DOHH2 (cell line): Measurements from ENCODE around the gene TBC1D24.

Source experiments
- H3F3A ChIP-seq: fragments of 200-600 bp; sonication (generic), shearing (Covaris generic); 2 replicates; pipeline ENCODE4 v1.6.0; 2016; ENCODE audit warnings: antibody characterized with exemption, mild to moderate bottlenecking; ENCODE audit not compliant: control insufficient read depth, insufficient read depth
- H3K27ac ChIP-seq: fragments of 200-600 bp; sonication (generic); 2 replicates; pipeline ENCODE4 v1.5.1; 2014; ENCODE audit warnings: low read depth, mild to moderate bottlenecking, low read length, moderate library complexity
- H3K27me3 ChIP-seq: fragments of 200-600 bp; sonication (generic); 2 replicates; pipeline ENCODE4 v1.6.1; 2014; ENCODE audit warnings: mild to moderate bottlenecking, low read length, mixed read lengths; ENCODE audit not compliant: control insufficient read depth
- H3K36me3 ChIP-seq: fragments of 200-600 bp; sonication (generic); 2 replicates; pipeline ENCODE4 v1.6.1; 2014; ENCODE audit warnings: mild to moderate bottlenecking, low read length, moderate library complexity, mixed read lengths; ENCODE audit not compliant: control insufficient read depth
- H3K4me1 ChIP-seq: fragments of 200-600 bp; sonication (generic); 2 replicates; pipeline ENCODE4 v1.6.1; 2014; ENCODE audit warnings: mild to moderate bottlenecking, low read length, mixed read lengths; ENCODE audit not compliant: control insufficient read depth
- H3K4me2 ChIP-seq: fragments of 200-600 bp; sonication (generic); 2 replicates; pipeline ENCODE4 v1.6.0; 2014; ENCODE audit warnings: mild to moderate bottlenecking, low read length, moderate library complexity
- H3K4me3 ChIP-seq: fragments of 200-600 bp; sonication (generic); 2 replicates; pipeline ENCODE4 v1.5.1; 2014; ENCODE audit warnings: mild to moderate bottlenecking, low read length, mixed read lengths
- H3K79me2 ChIP-seq: fragments of 200-600 bp; sonication (generic); 2 replicates; pipeline ENCODE4 v1.6.1; 2014; ENCODE audit warnings: mild to moderate bottlenecking, low read length, mixed read lengths; ENCODE audit not compliant: control insufficient read depth
- H3K9me2 ChIP-seq: fragments of 200-600 bp; sonication (generic); replicated peaks from 2 replicates; pipeline ENCODE4 v1.6.1; 2014; ENCODE audit warnings: mild to moderate bottlenecking, low read length, mixed read lengths; ENCODE audit not compliant: control insufficient read depth
- H3K9me3 ChIP-seq: fragments of 200-600 bp; sonication (generic); 2 replicates; pipeline ENCODE4 v1.6.1; 2014; ENCODE audit warnings: antibody characterized with exemption, low read length, mixed read lengths; ENCODE audit not compliant: control insufficient read depth, insufficient read depth
- H4K20me1 ChIP-seq: fragments of 200-600 bp; sonication (generic); 2 replicates; pipeline ENCODE4 v1.6.0; 2014; ENCODE audit warnings: low read depth, mild to moderate bottlenecking, antibody characterized with exemption, low read length, moderate library complexity; ENCODE audit not compliant: control insufficient read depth, insufficient read depth
- EZH2phosphoT487 ChIP-seq: fragments of 200-600 bp; sonication (generic); IDR thresholded peaks from 2 replicates; pipeline ENCODE4 v1.6.1; 2017; ENCODE audit warnings: borderline replicate concordance, mild to moderate bottlenecking, antibody characterized with exemption, low read length, moderate library complexity, mixed read lengths
- TF ChIP-seq, protein P1 (sequence below): fragments of 200-600 bp; sonication (generic); IDR thresholded peaks from one replicate; pipeline ENCODE4 v1.5.1; 2014; ENCODE audit warnings: antibody characterized with exemption, mild to moderate bottlenecking, low read depth, low read length; ENCODE audit not compliant: poor library complexity, severe bottlenecking

The TBC1D24 gene

DNA sequence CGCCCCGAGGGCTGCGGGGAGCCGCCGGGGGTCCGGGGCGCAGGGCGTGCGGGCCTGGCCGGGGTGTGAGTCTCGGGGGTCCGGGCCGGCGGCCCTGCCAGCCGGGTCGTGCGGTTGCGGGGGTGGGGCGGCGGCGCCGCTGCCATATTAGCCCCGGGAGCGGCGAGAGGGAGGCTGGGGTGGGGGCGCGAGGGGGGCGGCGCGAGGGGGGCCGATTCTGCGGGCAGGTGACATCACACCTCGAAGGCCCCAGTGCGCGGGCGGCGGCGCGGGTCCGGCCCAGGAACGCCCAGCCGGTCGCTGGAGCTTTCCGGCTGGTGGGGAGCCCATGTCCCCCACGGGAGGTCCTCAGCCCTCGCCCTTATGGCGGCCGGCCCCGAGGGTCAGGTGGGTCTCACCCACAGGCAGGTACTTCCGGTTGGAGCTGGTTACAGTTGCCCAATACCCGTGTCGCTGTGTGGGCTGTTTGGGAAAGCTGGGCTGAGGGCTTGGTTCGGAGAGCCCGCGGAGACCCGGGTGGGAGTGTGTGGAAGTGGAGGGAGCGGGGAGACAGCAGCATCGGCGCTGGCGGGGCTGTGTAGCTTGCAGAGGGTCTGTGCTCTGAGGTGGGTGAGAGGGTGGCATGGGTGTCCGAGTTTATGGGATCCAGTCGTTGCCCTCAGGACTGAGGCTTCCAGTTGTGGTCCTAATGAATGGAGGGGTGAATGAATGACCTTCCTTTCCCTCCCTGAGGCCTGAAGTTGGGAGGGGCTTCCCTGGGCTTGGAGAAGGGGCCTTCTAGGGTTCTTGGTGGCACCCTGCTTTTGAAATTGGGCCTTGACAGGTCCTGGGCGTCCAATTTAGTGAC is 39.6 kb downstream of the TBC1D24 start:
- Histone ChIP-seq H3K4me3 (peak overlapping the region; percentile 91), H3K4me2 (peak overlapping the region; percentile 78), H3K9me2 (no peaks in the 10 kb centered on the region), H3K36me3 (peaks cover 19% of the 10 kb centered on the region), H3K4me1 (peaks cover 71% of the 10 kb centered on the region), H3K27ac (peak overlapping the region; percentile 66), H3K27me3 (no peaks in the 10 kb centered on the region), H3F3A (peaks cover 6% of the 10 kb centered on the region), H4K20me1 (peaks cover 13% of the 10 kb centered on the region), H3K79me2 (peaks cover 58% of the 10 kb centered on the region), H3K9me3 (no peaks in the 10 kb centered on the region)
- TF ChIP-seq EZH2phosphoT487: no peak
- TF ChIP-seq, protein P1, sequence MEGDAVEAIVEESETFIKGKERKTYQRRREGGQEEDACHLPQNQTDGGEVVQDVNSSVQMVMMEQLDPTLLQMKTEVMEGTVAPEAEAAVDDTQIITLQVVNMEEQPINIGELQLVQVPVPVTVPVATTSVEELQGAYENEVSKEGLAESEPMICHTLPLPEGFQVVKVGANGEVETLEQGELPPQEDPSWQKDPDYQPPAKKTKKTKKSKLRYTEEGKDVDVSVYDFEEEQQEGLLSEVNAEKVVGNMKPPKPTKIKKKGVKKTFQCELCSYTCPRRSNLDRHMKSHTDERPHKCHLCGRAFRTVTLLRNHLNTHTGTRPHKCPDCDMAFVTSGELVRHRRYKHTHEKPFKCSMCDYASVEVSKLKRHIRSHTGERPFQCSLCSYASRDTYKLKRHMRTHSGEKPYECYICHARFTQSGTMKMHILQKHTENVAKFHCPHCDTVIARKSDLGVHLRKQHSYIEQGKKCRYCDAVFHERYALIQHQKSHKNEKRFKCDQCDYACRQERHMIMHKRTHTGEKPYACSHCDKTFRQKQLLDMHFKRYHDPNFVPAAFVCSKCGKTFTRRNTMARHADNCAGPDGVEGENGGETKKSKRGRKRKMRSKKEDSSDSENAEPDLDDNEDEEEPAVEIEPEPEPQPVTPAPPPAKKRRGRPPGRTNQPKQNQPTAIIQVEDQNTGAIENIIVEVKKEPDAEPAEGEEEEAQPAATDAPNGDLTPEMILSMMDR: no peak

DNA sequence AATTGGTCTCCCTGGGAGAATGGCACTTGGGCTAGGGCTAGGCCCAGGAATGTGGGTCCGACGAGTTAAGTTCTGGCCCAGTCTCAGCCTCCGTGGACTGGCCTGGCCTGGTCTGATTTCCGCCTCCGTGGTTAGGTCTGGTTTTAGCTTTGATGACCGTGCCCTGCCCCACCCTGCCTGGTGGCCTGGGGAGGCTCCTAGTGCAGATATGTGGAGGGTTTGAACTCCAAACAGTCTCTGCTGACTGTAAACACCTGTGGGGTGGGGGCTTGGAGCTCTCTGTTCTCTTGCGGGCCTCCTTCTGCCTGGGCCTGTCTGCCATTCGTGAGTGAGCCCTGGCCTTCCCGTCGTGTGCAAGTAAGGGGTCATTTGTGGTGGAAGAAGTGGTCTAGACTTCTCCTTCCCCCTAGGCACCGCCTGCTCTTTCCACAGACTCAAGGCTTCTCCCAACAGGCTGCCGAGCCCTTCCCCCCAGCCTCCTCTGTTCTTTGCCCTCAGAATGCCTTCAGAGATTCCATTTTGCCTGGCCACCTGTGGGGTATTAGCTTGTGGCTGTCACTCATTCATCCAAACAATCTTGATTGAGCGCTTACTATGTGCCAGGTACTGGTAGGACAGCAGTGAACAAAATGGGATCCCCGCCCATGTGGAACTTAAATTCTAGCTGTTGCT is 40.4 kb downstream of the TBC1D24 start:
- H3K4me2 ChIP-seq: peak overlapping the region; percentile 78
- H3K4me3 ChIP-seq: peak overlapping the region; percentile 91
- peaks cover 60% of the 10 kb centered on the region for H3K79me2 ChIP-seq
- no peak overlapping the region for H3K27ac ChIP-seq
- H3K9me3 ChIP-seq: no peaks in the 10 kb centered on the region
- H4K20me1 ChIP-seq: peaks cover 13% of the 10 kb centered on the region
- peaks cover 10% of the 10 kb centered on the region for H3F3A ChIP-seq
- H3K9me2 ChIP-seq: no peaks in the 10 kb centered on the region
- TF ChIP-seq EZH2phosphoT487: no peak
- TF ChIP-seq, protein P1: no peak
- H3K27me3 ChIP-seq: no peaks in the 10 kb centered on the region
- peaks cover 20% of the 10 kb centered on the region for H3K36me3 ChIP-seq
- H3K4me1 ChIP-seq: peaks cover 68% of the 10 kb centered on the region

DNA sequence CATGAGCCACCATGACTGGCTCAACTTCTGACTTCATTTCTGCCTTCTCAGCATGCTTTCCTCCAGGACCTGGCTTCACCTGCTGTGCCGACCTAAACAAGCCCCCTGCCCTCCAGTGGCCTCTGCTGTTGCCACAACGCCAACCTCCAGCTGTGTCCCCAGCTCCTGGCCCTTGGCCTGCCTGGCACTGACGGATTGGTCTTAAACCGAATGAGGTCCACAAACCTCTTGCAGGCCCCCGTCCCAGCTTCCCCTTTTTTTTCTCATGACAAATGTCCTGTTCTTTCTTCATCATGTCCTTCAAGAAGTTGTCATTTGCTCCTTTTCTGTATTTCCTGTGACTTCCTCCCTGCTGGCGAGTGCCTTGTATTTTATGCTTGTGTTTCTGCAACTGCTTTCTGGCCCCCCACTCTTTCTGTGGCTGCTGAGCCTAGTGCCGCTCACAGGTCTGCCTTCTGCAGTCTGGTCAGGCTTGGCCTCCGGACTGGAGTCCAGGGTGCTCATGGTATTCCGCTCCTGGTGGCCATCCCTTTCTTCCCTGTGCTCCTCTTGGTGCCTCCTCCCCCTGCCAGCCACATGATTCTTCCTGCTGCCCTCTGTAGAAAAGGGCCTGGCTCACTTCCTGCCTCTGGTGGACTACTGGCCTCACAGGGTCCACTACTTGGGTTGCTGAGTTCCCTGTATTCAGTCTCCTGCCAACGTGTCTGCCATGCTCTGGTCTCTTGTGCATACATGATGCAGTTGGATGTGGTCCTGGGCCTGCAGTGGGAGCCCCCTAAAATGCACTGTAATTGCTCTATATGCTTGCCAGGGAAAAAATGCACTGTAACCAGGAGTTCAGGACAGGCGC is 41.7 kb downstream of the TBC1D24 start:
- Histone ChIP-seq H3K9me3 (no peaks in the 10 kb centered on the region), H4K20me1 (peaks cover 13% of the 10 kb centered on the region), H3K4me1 (peaks cover 68% of the 10 kb centered on the region), H3F3A (peaks cover 10% of the 10 kb centered on the region), H3K4me3 (no peak overlapping the region), H3K27ac (no peak overlapping the region), H3K36me3 (peaks cover 26% of the 10 kb centered on the region), H3K79me2 (peaks cover 71% of the 10 kb centered on the region), H3K27me3 (no peaks in the 10 kb centered on the region), H3K9me2 (no peaks in the 10 kb centered on the region), H3K4me2 (peak overlapping the region; percentile 78; the same call in 1 of the 2 replicates)
- TF ChIP-seq, protein P1: no peak
- no peak for TF ChIP-seq EZH2phosphoT487
